BJ (cell line): ENCODE results near the gene PIR. TPM values are rescaled to one million over a fixed set of nuclear protein-coding genes. Genes with fewer than 3 reads are reported as not detected.
A peak's percentile ranks its signal among the peaks of the same experiment; 100 is the strongest.

Experiments
- CTCF ChIA-PET: fragments of 350-600 bp; formaldehyde crosslinking; extraction: SDS; loops from one replicate; lab custom pipeline; 2021; ENCODE audit warnings: antibody characterized with exemption, inconsistent platforms; lab: Yijun Ruan, JAX
- POLR2A ChIA-PET: fragments of 300-600 bp; sonication (Branson Sonifier 250); formaldehyde crosslinking; extraction: SDS; loops from one replicate; lab custom pipeline; 2021; ENCODE audit warnings: antibody characterized with exemption; lab: Charles Lee
- DNase-seq: peaks from one replicate; pipeline ENCODE4 v3.0.0-alpha.2; 2011; ENCODE audit warnings: low read depth
- H3K27me3 ChIP-seq: 2 replicates; pipeline ENCODE4 v1.6.0; 2011; ENCODE audit warnings: low read length; ENCODE audit not compliant: control insufficient read depth, insufficient read depth
- H3K36me3 ChIP-seq: 2 replicates; pipeline ENCODE4 v1.5.1; 2011; ENCODE audit warnings: low read length; ENCODE audit not compliant: control insufficient read depth, insufficient read depth
- H3K4me3 ChIP-seq: 2 replicates; pipeline ENCODE4 v1.5.1; 2011; ENCODE audit warnings: low read depth, mild to moderate bottlenecking, control low read depth, low read length
- polyA plus RNA-seq: library from polyadenylated mRNA; depleted of rRNA; stranded (reverse); fragments of >200 nt; gene quantifications from 2 replicates; pipeline ENCODE4 v1.2.3, GENCODE V29; 2011
- TF ChIP-seq, protein P1 (sequence below): IDR thresholded peaks from 2 replicates; pipeline ENCODE4 v1.5.1; 2011; ENCODE audit warnings: low read depth, mild to moderate bottlenecking, control low read depth, inconsistent platforms, low read length, moderate library complexity; ENCODE audit not compliant: insufficient read depth

The PIR gene
- polyA plus RNA-seq, 1 experiment = 11.7 TPM

DNA sequence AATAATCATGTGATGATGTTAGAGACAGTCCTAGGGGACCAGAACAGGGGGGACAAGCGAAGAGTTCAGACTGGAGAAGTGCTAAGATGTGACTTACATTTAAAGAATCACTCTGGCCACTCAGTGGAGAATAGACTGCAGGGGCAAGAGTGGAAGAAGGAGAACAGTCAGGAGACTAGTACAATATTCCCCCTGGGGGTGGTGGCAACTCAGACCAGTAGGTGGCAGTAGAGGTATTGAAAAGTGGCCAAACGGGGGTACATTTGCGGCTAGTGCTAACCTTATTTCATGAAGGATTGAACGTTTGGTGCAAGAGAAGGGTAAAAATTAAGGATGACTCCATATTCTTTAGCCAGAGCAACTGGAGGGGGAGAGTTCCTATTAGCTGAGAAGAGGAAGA lies 4.7 kb upstream of the PIR start:
- POLR2A ChIA-PET = no interaction called here
- CTCF ChIA-PET = no interaction called here
- Histone ChIP-seq H3K36me3 (no peaks in the 10 kb centered on the region), H3K4me3 (no peak overlapping the region), H3K27me3 (no peaks in the 10 kb centered on the region)
- TF ChIP-seq, protein P1, sequence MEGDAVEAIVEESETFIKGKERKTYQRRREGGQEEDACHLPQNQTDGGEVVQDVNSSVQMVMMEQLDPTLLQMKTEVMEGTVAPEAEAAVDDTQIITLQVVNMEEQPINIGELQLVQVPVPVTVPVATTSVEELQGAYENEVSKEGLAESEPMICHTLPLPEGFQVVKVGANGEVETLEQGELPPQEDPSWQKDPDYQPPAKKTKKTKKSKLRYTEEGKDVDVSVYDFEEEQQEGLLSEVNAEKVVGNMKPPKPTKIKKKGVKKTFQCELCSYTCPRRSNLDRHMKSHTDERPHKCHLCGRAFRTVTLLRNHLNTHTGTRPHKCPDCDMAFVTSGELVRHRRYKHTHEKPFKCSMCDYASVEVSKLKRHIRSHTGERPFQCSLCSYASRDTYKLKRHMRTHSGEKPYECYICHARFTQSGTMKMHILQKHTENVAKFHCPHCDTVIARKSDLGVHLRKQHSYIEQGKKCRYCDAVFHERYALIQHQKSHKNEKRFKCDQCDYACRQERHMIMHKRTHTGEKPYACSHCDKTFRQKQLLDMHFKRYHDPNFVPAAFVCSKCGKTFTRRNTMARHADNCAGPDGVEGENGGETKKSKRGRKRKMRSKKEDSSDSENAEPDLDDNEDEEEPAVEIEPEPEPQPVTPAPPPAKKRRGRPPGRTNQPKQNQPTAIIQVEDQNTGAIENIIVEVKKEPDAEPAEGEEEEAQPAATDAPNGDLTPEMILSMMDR = peak; percentile 57
- no peak for DNase-seq

DNA sequence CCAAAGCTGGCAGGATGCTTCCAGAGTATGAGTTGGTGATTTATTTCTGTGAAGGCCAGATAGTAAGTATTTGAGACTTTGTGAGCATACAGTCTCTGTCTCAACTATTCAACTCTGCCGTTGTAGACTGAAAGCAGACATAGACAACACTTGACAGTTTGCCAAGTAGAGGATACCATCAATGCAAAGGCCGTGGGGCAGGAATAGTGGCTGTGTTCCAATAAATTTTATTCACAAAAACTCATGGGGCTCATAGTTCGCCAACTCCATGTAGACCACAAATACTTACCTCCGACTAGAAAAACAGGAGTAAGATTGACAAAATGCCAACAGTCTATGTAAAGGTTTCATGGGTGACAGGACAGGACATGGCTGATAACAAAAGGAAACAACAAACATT lies 3.7 kb upstream of the PIR start:
- Histone ChIP-seq H3K36me3 (no peaks in the 10 kb centered on the region), H3K4me3 (no peak overlapping the region), H3K27me3 (no peaks in the 10 kb centered on the region)
- POLR2A ChIA-PET = no interaction called here
- TF ChIP-seq, protein P1 = no peak
- CTCF ChIA-PET = no interaction called here
- DNase-seq = no peak

DNA sequence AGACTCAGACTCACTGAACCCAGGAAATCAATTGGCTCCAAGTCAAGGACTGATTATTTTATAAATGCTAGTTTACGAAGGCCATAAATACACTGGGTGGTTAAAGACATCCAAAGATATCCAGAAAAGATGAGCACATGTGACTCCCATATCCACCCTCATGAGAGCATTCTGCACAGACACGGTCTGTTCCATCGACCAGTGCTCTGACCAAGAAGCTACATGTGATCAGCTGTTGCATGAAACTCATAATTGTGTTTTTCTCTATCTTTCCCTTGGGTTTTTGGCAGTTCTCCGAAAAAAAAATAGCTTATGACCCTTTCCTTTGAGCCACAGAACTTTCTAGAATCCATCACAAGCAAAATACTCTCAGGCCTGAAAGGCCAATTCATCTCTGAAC lies 2.7 kb upstream of the PIR start:
- Histone ChIP-seq H3K4me3 (no peak overlapping the region), H3K36me3 (no peaks in the 10 kb centered on the region; the same call in 1 of the 2 replicates), H3K27me3 (no peaks in the 10 kb centered on the region)
- ChIA-PET POLR2A (no interaction called here), CTCF (interaction anchor here (1.3 kb wide), 1 partner anchor 147 kb away, joined by 6 read pairs; no protein-coding TSS in a partner anchor)
- DNase-seq = no peak
- TF ChIP-seq, protein P1 = no peak

DNA sequence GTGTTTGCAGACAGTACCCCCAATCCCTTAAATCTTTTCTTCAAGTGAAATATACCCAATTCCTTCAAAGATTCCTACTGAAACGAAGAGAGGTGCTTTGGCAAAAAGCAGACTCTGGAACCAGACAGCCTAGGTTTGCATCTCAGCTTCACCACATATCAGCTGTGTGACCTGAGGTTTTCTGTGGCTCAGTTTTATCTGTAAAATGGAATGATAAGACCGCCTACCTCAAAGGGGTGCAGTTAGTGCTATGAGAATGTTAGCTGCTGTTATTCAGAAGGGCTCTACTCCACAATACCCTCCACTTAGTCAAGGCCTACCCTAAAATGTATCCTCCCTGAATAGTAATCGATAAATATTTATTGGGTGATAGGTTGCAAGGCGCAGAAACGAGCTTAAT lies 664 bp downstream of the PIR start:
- H3K4me3 ChIP-seq = peak overlapping the region; percentile 50
- CTCF ChIA-PET = no interaction called here
- no peak for DNase-seq
- TF ChIP-seq, protein P1 = no peak
- POLR2A ChIA-PET = no interaction called here
- H3K27me3 ChIP-seq = no peaks in the 10 kb centered on the region
- no peaks in the 10 kb centered on the region; the same call in 1 of the 2 replicates for H3K36me3 ChIP-seq

DNA sequence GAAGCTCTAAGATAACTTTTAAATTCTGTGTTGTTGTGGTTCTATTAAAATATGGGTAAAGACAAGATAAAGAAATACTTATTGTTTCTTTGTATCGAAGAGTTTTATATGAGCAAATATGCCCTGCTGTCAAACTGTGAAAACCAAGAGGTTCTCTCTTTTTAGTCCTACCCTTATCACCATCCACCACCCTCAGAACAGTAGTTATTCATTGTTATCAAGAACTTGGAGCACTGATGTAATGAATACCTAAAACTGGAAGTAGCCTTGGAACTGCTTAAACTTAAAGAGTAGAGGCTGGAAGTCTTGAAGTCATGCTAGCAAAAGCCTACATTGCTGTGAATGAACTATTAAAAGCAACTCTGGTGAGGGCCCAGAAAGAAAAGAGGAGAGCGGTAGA lies 9.2 kb downstream of the PIR start:
- H3K4me3 ChIP-seq = no peak overlapping the region
- DNase-seq = no peak
- POLR2A ChIA-PET = no interaction called here
- CTCF ChIA-PET = no interaction called here
- H3K36me3 ChIP-seq = no peaks in the 10 kb centered on the region
- TF ChIP-seq, protein P1 = no peak
- no peaks in the 10 kb centered on the region for H3K27me3 ChIP-seq
